ENCODE results near the gene IGFBP4. TPM values are rescaled to one million over a fixed set of nuclear protein-coding genes. Genes with fewer than 3 reads are reported as not detected.

IGFBP4 gene
- total and polyA plus RNA-seq, 2 of the 13 experiments (the other 11 are each of a cell fraction or from before 2014, with no cell fraction given): 4.1 to 49.0 TPM

GRCh38 chr17:40448639-40449261, 5.5 kb downstream of the IGFBP4 start (continued):
- TF ChIP-seq ZNF292 (CRISPR knock-in tag; IDR thresholded peaks at IDR 0.05; ENCODE audit: borderline replicate concordance, low read depth): peak; percentile 85
- TF ChIP-seq ZNF354B (CRISPR knock-in tag; IDR thresholded peaks at IDR 0.05): no peak; the same call in 1 of the 2 replicates
- no peak; the same call in 1 of the 2 replicates for TF ChIP-seq ZNF543 (CRISPR knock-in tag; IDR thresholded peaks at IDR 0.05)
- no peak for TF ChIP-seq GTF2F1 (IDR thresholded peaks at IDR 0.05; ENCODE audit: low read length)
- TF ChIP-seq GMEB2 (CRISPR knock-in tag; IDR thresholded peaks at IDR 0.05; ENCODE audit: low read depth): no peak
- no peak for TF ChIP-seq MED13 (CRISPR knock-in tag; IDR thresholded peaks at IDR 0.05)
- TF ChIP-seq CHCHD3 (CRISPR knock-in tag; IDR thresholded peaks at IDR 0.05): no peak
- 0 out of 2 replicates have a peak, but pooled peaks have one; percentile 26 for TF ChIP-seq RBAK (CRISPR knock-in tag; IDR thresholded peaks at IDR 0.05)
- peak; percentile 100 for TF ChIP-seq ARNTL (CRISPR knock-in tag; IDR thresholded peaks at IDR 0.05)
- no peak; the same call in 1 of the 2 replicates for TF ChIP-seq ZNF329 (CRISPR knock-in tag; IDR thresholded peaks at IDR 0.05; ENCODE audit: low read depth)
- TF ChIP-seq MLLT10 (CRISPR knock-in tag; IDR thresholded peaks at IDR 0.05): no peak
- no peak for TF ChIP-seq CCDC6 (CRISPR knock-in tag; IDR thresholded peaks at IDR 0.05)
- TF ChIP-seq RXRA (CRISPR knock-in tag; IDR thresholded peaks at IDR 0.05): peak; percentile 91; the same call in 1 of the 2 replicates
- peak; percentile 32; the same call in 1 of the 2 replicates for TF ChIP-seq ZNF724P (CRISPR knock-in tag; IDR thresholded peaks at IDR 0.05; ENCODE audit: borderline replicate concordance)
- 0 out of 2 replicates have a peak, but pooled peaks have one; percentile 60 for TF ChIP-seq KLF9 (CRISPR knock-in tag; IDR thresholded peaks at IDR 0.05; ENCODE audit: low read depth)
- TF ChIP-seq ZBTB38 (CRISPR knock-in tag; IDR thresholded peaks at IDR 0.05): 0 out of 2 replicates have a peak, but pooled peaks have one; percentile 67
- TF ChIP-seq ZFAT (CRISPR knock-in tag; conservative IDR thresholded peaks at IDR 0.05): no peak
- TF ChIP-seq ZNF589 (CRISPR knock-in tag; conservative IDR thresholded peaks at IDR 0.05): no peak
- TF ChIP-seq ATF7-NPFF (CRISPR knock-in tag; IDR thresholded peaks at IDR 0.05; ENCODE audit: low read depth): no peak
- TF ChIP-seq HNRNPLL (IDR thresholded peaks at IDR 0.05; ENCODE audit: low read depth, low read length, poor library complexity, severe bottlenecking): no peak
- TF ChIP-seq DZIP1 (CRISPR knock-in tag; IDR thresholded peaks at IDR 0.05): no peak
- no peak for TF ChIP-seq ZBTB21 (CRISPR knock-in tag; IDR thresholded peaks at IDR 0.05)
- peak; percentile 79; the same call in 1 of the 2 replicates for TF ChIP-seq CBX5 (CRISPR knock-in tag; IDR thresholded peaks at IDR 0.05; ENCODE audit: borderline replicate concordance)
- no peak for TF ChIP-seq POLR2G (IDR thresholded peaks at IDR 0.05; ENCODE audit: low read depth, low read length)
- no peak for TF ChIP-seq MBNL3 (CRISPR knock-in tag; conservative IDR thresholded peaks at IDR 0.05)
- TF ChIP-seq SMARCE1 (IDR thresholded peaks at IDR 0.05; ENCODE audit: borderline replicate concordance): no peak
- TF ChIP-seq, protein P1, sequence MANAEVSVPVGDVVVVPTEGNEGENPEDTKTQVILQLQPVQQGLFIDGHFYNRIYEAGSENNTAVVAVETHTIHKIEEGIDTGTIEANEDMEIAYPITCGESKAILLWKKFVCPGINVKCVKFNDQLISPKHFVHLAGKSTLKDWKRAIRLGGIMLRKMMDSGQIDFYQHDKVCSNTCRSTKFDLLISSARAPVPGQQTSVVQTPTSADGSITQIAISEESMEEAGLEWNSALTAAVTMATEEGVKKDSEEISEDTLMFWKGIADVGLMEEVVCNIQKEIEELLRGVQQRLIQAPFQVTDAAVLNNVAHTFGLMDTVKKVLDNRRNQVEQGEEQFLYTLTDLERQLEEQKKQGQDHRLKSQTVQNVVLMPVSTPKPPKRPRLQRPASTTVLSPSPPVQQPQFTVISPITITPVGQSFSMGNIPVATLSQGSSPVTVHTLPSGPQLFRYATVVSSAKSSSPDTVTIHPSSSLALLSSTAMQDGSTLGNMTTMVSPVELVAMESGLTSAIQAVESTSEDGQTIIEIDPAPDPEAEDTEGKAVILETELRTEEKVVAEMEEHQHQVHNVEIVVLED (CRISPR knock-in tag; IDR thresholded peaks at IDR 0.05; ENCODE audit: borderline replicate concordance): peak; percentile 38; the same call in 1 of the 2 replicates

Measured in HepG2 (cell line).